Endothelial cell of umbilical vein (primary cell): ENCODE measurements around the gene PRSS57. TPM values are rescaled to one million over a fixed set of nuclear protein-coding genes. Genes with fewer than 3 reads are reported as not detected.

ENCODE experiments used
- BruUV-seq: library from RNA; stranded (reverse); fragments of 400-500 nt; replicated peaks from 2 replicates; lab custom pipeline; 2021; lab: Mats Ljungman, UMichigan
- CTCF ChIA-PET: fragments of 300-600, 350-600 bp; sonication (Branson Sonifier 250); formaldehyde crosslinking; loops from one replicate; lab custom pipeline; 2021; ENCODE audit warnings: antibody characterized with exemption, inconsistent platforms; lab: Charles Lee
- POLR2A ChIA-PET: fragments of 300-600, 350-600 bp; sonication (Branson Sonifier 250); formaldehyde crosslinking; loops from one replicate; lab custom pipeline; 2021; ENCODE audit warnings: antibody characterized with exemption, inconsistent platforms; lab: Charles Lee
- DNase-seq: peaks from one replicate; pipeline ENCODE4 v3.0.0-alpha.2; 2011; ENCODE audit warnings: low read depth, low spot score
- FAIRE-seq: peaks from 2 replicates; lab custom pipeline; 2011; peaks lifted over from hg19 to GRCh38; lab: Jason Lieb, UNC
- H2AFZ ChIP-seq: 2 replicates; pipeline ENCODE4 v1.6.0; 2012; ENCODE audit warnings: low read depth, low read length, control low read depth, inconsistent platforms
- H3K27ac ChIP-seq: 2 replicates; pipeline ENCODE4 v1.5.1; 2011; ENCODE audit warnings: low read depth, mild to moderate bottlenecking, control low read depth, low read length, moderate library complexity; ENCODE audit not compliant: insufficient read depth
- H3K27me3 ChIP-seq, 2 experiments: 2 replicates each; pipeline versions ENCODE4 v1.6.0 to v1.6.1; 2011; ENCODE audit warnings: low read length in 2 of 2, mixed read lengths in 1 of 2; ENCODE audit not compliant: control insufficient read depth in 2 of 2, insufficient read depth in 2 of 2
- H3K36me3 ChIP-seq, 2 experiments: 2 replicates in 1 of 2; 3 replicates in 1 of 2; pipeline ENCODE4 v1.5.1; 2011; ENCODE audit warnings: low read length in 2 of 2, mild to moderate bottlenecking in 1 of 2, moderate library complexity in 1 of 2; ENCODE audit not compliant: control insufficient read depth in 2 of 2, insufficient read depth in 2 of 2; ENCODE audit errors: extremely low read depth in 1 of 2
- H3K4me1 ChIP-seq: 3 replicates; pipeline ENCODE4 v1.5.1; 2011; ENCODE audit warnings: mild to moderate bottlenecking, low read length; ENCODE audit not compliant: control insufficient read depth, insufficient read depth; ENCODE audit errors: extremely low read depth
- H3K4me2 ChIP-seq: 2 replicates; pipeline ENCODE4 v1.6.1; 2011; ENCODE audit warnings: low read length, control low read depth, mixed read lengths; ENCODE audit not compliant: insufficient read depth
- H3K4me3 ChIP-seq, 3 experiments: fragments of 200-600 bp in 1 of 3; sonication (generic), shearing (Covaris generic) in 1 of 3; replicated peaks in 1 of 3; 2 replicates each; pipeline ENCODE4 v1.5.1; 2011 to 2016; ENCODE audit warnings: control low read depth in 3 of 3, low read length in 3 of 3, mild to moderate bottlenecking in 2 of 3, inconsistent platforms in 1 of 3, low read depth in 1 of 3, moderate library complexity in 1 of 3; ENCODE audit not compliant: insufficient read depth in 1 of 3
- H3K79me2 ChIP-seq: 2 replicates; pipeline ENCODE4 v1.6.0; 2012; ENCODE audit warnings: low read length, inconsistent platforms; ENCODE audit not compliant: control insufficient read depth, insufficient read depth
- H3K9ac ChIP-seq: replicated peaks from 2 replicates; pipeline ENCODE3; 2011; ENCODE audit warnings: low read length, control low read depth; ENCODE audit not compliant: insufficient read depth; ENCODE audit errors: extremely low read depth
- H3K9me1 ChIP-seq: replicated peaks from 3 replicates; pipeline ENCODE4 v1.6.0; 2011; ENCODE audit warnings: mild to moderate bottlenecking, low read length; ENCODE audit not compliant: control insufficient read depth, insufficient read depth; ENCODE audit errors: extremely low read depth
- H3K9me3 ChIP-seq: replicated peaks from 2 replicates; pipeline ENCODE4 v1.5.1; 2012; ENCODE audit warnings: low read length, inconsistent platforms; ENCODE audit not compliant: control insufficient read depth, insufficient read depth
- H4K20me1 ChIP-seq: replicated peaks from 2 replicates; pipeline ENCODE3; 2011; ENCODE audit warnings: mild to moderate bottlenecking, low read length; ENCODE audit not compliant: control insufficient read depth, insufficient read depth; ENCODE audit errors: extremely low read depth
- CTCF ChIP-seq, 2 donors: IDR thresholded peaks; 1 replicate in 1 of 2; 2 replicates in 1 of 2; pipeline ENCODE4 v1.5.1; 2011; ENCODE audit warnings: low read length in 2 of 2, mild to moderate bottlenecking in 2 of 2, moderate library complexity in 2 of 2, control low read depth in 1 of 2, inconsistent platforms in 1 of 2, low read depth in 1 of 2; ENCODE audit not compliant: insufficient read depth in 1 of 2; ENCODE audit errors: extremely low read depth in 1 of 2
- EZH2 ChIP-seq: IDR thresholded peaks from 2 replicates; pipeline ENCODE4 v1.6.1; 2012; ENCODE audit warnings: borderline replicate concordance, low read depth, mild to moderate bottlenecking, moderate library complexity, low read length, inconsistent platforms; ENCODE audit not compliant: severe bottlenecking
- FOS ChIP-seq: IDR thresholded peaks from 2 replicates; pipeline ENCODE4 v1.6.1; 2011; ENCODE audit warnings: mild to moderate bottlenecking, low read length, moderate library complexity, borderline replicate concordance; ENCODE audit not compliant: insufficient read depth
- GATA2 ChIP-seq: IDR thresholded peaks from 2 replicates; pipeline ENCODE4 v1.7.0; 2011; ENCODE audit warnings: low read depth, mild to moderate bottlenecking, moderate library complexity, mixed read lengths, low read length; ENCODE audit not compliant: insufficient read length, insufficient read depth
- JUN ChIP-seq: IDR thresholded peaks from 2 replicates; pipeline ENCODE4 v1.6.1; 2011; ENCODE audit warnings: borderline replicate concordance, low read depth; ENCODE audit not compliant: insufficient read length, insufficient read depth
- MYC ChIP-seq: IDR thresholded peaks from one replicate; pipeline ENCODE4 v1.6.1; 2011; ENCODE audit warnings: mild to moderate bottlenecking, low read depth, low read length
- POLR2A ChIP-seq: IDR thresholded peaks from 2 replicates; pipeline ENCODE4 v1.6.1; 2012; ENCODE audit warnings: low read depth, mild to moderate bottlenecking, control low read depth, low read length
- POLR2AphosphoS5 ChIP-seq: IDR thresholded peaks from 2 replicates; pipeline ENCODE4 v1.6.1; 2012; ENCODE audit warnings: low read depth, mild to moderate bottlenecking, control low read depth, low read length, moderate library complexity; ENCODE audit not compliant: insufficient read depth
- dilution Hi-C: fragments of 300-500 bp; cut with MboI; formaldehyde crosslinking; loops from one replicate; pipeline ENCODE4 v1.15.0; 2019; ENCODE audit warnings: low sequenced_read_pairs; ENCODE audit not compliant: extremely low pct_ligation_motif_present
- intact Hi-C: fragments of 100-400 bp; cut with micrococcal nuclease; formaldehyde crosslinking; loops from one replicate; pipeline ENCODE4 v1.10.0; 2022
- polyA plus RNA-seq, 4 experiments: library from polyadenylated mRNA; depleted of rRNA in 3 of 4; stranded (reverse) in 3 of 4; unstranded in 1 of 4; fragments of >200 nt; gene quantifications; 2 replicates each; pipeline versions ENCODE4 v1.2.1 to v1.2.3, GENCODE V29; 2011 to 2012; ENCODE audit warnings: missing spikeins in 1 of 4
- total RNA-seq: library from RNA; stranded (reverse); gene quantifications from 2 replicates; pipeline ENCODE4 v1.2.3, GENCODE V29; 2021
- TF ChIP-seq, protein P1 (sequence below): IDR thresholded peaks from 2 replicates; pipeline ENCODE4 v1.6.1; 2011; ENCODE audit not compliant: insufficient read depth, insufficient read length

PRSS57 gene
- total and polyA plus RNA-seq, 2 donors (not counting 3 experiments of a cell fraction or from before 2014, with no cell fraction given), result not detected

GRCh38 chr19:660793-661426 is 34.3 kb downstream of the PRSS57 start:
- CTCF ChIA-PET, result interaction anchor here (0.8 to 1.0 kb wide), 2 partner anchors 73 to 77 kb away, joined by 3 to 4 read pairs; no protein-coding TSS in a partner anchor
- Histone ChIP-seq H3K4me2 (peak overlapping the region; percentile 68), H3K27me3 (no peaks in the 10 kb centered on the region), H3K4me3 (peak overlapping the region in 2 of 3 experiments; percentile 73 to 89), H3K4me1 (peaks cover 19% of the 10 kb centered on the region), H3K9me3 (no peaks in the 10 kb centered on the region), H3K9me1 (no peaks in the 10 kb centered on the region), H3K36me3 (peaks cover 0 to 10% of the 10 kb centered on the region in 2 experiments), H3K27ac (no peak overlapping the region), H3K9ac (peak overlapping the region; percentile 87), H4K20me1 (no peaks in the 10 kb centered on the region), H3K79me2 (peaks cover 71% of the 10 kb centered on the region), H2AFZ (no peak overlapping the region)
- FAIRE-seq (no peak), DNase-seq (no peak)
- intact Hi-C loops (no loop called here), dilution Hi-C loops (no loop called here)
- TF ChIP-seq, protein P1, sequence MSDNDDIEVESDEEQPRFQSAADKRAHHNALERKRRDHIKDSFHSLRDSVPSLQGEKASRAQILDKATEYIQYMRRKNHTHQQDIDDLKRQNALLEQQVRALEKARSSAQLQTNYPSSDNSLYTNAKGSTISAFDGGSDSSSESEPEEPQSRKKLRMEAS, result no peak
- TF ChIP-seq POLR2A (no peak), GATA2 (no peak), POLR2AphosphoS5 (no peak), EZH2 (no peak), FOS (no peak), MYC (no peak), JUN (no peak), CTCF (IDR thresholded peaks at IDR 0.05; ENCODE audit: extremely low read depth in 1 of 2, insufficient read depth in 1 of 2, low read depth in 1 of 2, low read length in 2 of 2) (no peak)
- POLR2A ChIA-PET, result no interaction called here
- no TSS peak for BruUV-seq
